Erythroblast (primary cell): Measurements from ENCODE around the gene DGKB.
"Not testable (repeated sequence)": the region's sequence is repeated elsewhere in the genome, so short reads cannot be mapped to it uniquely, and the experiment has no call there.

Experiments
- DNase-seq, 2 experiments: peaks; one replicate each; lab custom pipeline; 2025; lab: John Stamatoyannopoulos, UW
- GATA1 ChIP-seq: IDR thresholded peaks from 2 replicates; pipeline ENCODE4 v1.6.1; 2011; ENCODE audit warnings: low read depth, mild to moderate bottlenecking, control low read depth, low read length, moderate library complexity
- POLR2A ChIP-seq: IDR thresholded peaks from 2 replicates; pipeline ENCODE4 v1.6.1; 2011; ENCODE audit warnings: mild to moderate bottlenecking, low read length

DGKB gene

DNA sequence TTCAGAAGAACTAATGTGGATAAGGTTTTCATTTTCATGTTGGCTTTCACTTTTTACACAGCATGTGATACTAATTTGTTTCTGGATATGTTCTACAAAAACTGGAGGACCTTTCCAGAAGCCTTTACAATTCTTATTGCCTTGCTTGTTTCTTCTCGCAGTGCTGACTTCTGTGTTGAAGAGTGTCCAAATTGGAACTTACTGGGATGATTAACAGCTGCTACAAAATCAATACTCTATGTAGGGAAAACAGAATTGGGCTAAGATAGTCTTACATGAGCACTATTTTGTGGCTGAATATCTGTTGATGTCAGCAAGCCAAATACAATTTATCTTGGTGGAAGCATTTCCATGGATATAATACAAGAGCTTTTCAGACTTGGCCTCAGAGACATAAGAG is 351.2 kb downstream of the DGKB start:
- DNase-seq, result no peak
- TF ChIP-seq POLR2A (no peak), GATA1 (no peak)

- TF ChIP-seq GATA1 (no peak), POLR2A (no peak)
- DNase-seq, result no peak
Observed at GRCh38 chr7:14542624-14543023, 359.9 kb downstream of the DGKB start.

DNA sequence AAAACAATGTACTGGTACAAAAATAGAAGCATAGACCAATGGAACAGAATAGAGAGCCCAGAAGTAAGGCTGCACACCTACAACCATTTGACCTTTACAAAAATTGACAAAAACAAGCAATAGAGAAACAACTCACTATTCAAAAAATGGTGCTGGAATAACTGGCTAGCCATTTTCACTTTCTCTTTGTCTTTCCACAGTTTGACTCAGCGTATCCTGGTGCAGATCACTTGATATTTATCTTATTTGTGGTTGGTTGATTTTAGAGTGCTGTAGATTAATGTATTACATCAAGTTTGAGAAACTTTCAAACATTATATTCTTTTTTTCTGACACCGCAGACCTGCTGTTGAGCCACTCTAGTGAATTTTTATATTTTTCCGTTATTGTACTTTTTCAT is 381.4 kb downstream of the DGKB start:
- DNase-seq, result no peak
- no peak for TF ChIP-seq GATA1
- no peak for TF ChIP-seq POLR2A

DNA sequence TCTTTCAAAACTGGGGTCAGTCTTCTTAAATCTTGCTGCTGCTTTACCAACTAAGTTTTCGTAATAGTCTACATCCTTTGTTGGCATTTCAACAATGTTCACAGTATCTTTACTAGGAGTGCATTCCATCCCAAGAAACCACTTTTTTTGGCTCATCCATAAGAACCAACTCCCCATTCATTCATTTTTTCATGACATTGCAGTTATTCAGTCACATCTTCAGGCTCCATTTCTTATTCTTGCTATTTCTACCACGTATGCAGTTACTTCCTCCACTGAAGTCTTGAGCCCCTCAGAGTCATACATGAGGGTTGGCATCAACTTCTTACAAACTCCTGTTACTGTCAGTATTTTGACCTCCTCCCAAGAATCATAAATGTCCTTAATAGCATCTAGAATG is 392.3 kb downstream of the DGKB start:
- DNase-seq, result no peak
- no peak for TF ChIP-seq GATA1
- no peak for TF ChIP-seq POLR2A

DNA sequence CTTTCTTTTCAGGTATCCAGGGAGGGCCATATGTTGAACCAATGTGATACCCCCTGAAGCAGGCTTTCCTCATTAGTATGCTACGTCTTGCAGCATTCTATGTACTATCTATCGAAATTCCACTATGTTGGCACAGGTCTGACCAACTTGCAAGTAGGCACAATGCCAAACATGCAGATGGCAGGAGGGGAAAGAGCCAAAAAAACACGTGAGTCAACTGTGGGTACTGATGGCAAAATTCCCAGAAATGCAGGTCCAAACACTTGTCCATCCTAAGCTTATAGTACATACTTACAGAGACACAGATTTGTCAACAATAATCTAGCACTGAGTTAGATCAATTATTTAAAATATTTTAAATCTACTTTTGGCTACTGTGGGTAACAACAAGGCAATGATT is 394.9 kb downstream of the DGKB start:
- no peak for DNase-seq
- no peak for TF ChIP-seq POLR2A
- TF ChIP-seq GATA1, result no peak

DNA sequence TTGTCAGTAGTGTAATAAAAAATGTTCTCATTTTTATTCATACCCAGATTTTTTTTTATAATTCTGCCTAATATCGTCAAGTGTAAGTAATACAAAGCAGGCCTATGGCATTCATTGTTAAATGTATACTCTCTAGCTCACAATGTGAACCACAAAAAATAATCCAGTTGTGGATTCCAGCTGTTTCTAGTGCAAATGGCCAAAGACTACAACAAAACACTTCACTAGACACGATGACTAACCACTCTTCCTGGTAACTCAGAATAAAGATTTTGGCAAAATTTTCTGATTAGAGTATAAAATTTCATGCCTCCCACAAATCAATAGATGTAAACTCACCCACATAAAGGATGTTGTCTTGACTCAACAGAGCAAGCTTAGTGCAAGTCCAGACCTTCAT is 396.6 kb downstream of the DGKB start:
- TF ChIP-seq GATA1 (no peak), POLR2A (no peak)
- no peak for DNase-seq

DNA sequence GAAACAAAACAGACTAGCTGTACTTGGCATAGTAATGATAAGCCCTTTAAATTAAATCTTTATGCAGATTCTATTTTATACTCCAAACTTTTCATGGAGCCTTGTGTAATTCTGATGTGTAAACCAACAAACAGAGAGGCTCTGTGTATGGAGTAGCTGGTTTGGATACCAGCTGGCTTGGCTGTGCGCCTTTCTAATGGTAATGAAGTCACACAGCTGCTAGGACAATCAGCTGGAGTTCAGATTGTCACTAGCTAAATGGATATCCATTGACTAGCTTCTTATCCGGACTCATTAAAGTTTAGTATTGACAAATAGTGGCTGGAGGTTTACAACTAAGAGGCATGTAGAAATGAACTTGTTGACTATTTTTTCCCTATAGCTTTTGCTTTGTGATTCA is 398.4 kb downstream of the DGKB start:
- no peak for DNase-seq
- no peak for TF ChIP-seq POLR2A
- TF ChIP-seq GATA1, result no peak

DNA sequence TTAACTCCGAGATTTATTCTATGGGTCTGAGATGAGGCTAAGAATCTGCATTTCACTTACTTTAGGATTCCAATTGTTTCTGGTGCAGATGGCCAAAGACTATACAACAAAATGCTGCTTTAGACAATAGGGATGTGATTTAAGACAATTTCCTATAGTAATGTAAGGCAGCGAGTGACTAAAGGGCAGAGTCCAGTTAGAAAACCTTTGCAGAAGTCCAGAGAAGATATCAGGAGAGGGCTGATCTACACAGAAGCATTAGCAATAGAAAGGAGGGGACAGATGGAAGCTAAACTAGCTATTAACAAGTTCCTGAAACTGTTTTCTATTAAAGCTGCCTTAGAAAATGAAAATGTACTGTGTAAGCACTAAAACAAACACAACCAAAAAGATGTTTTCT is 398.9 kb downstream of the DGKB start:
- DNase-seq, result no peak
- TF ChIP-seq POLR2A, result no peak
- no peak for TF ChIP-seq GATA1

DNA sequence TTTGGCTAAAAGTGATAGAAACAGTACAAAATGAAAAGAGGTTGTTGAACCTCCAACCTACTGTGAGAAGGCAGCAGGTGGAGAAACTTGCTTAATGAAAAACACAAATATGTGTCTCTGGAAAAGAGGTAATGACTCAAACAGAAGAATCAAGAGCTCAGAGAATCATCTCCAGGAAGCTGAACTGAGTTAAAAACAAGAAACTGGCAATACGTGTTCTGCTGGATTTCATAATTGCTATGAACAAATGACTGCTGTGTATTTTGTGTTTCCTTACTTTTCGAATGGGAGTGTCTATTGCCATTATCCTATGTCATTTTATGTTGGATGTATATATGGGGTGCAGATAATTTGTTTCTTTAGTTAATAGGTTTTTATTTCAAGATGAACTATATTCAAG is 401.1 kb downstream of the DGKB start:
- DNase-seq, result no peak
- TF ChIP-seq GATA1, result no peak
- no peak for TF ChIP-seq POLR2A

- TF ChIP-seq POLR2A, result no peak
- no peak for DNase-seq
Observed at GRCh38 chr7:14497390-14497789, 405.2 kb downstream of the DGKB start.

GRCh38 chr7:14495633-14496032 is 406.9 kb downstream of the DGKB start:
- no peak for DNase-seq
- TF ChIP-seq POLR2A (no peak), GATA1 (no peak)

DNA sequence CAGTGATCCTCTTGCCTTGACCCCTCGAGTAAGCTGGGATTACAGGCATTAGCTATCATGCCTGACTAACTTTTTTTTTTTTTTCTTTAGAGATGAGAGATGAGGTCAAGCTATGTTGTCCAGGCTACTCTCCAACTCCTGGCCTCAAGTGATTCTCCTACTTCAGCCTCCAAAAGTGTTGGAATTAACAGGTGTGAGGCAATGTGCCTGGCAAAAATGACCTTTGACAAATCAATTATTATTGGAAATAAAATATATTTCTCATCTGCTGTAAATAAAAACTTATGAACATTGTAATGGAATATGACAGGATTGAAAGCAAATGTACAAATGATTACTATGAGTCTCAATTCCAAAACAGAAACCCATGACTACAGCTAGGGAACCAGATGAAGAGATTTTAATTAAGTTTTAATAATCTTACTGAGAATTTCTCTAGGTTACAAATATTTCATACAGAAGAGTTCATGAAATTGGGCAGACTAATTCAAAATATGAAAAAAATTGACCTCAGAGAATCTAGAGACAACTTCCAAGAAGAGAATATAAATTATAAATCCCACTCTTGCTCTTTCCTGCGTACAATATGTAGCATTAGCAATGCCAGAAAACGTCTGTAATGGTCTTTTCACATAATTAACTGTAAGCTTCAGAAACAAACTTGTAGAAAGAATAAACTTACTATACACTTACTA is 414.7 kb downstream of the DGKB start:
- DNase-seq, result no peak
- TF ChIP-seq POLR2A, result no peak
- TF ChIP-seq GATA1, result no peak

DNA sequence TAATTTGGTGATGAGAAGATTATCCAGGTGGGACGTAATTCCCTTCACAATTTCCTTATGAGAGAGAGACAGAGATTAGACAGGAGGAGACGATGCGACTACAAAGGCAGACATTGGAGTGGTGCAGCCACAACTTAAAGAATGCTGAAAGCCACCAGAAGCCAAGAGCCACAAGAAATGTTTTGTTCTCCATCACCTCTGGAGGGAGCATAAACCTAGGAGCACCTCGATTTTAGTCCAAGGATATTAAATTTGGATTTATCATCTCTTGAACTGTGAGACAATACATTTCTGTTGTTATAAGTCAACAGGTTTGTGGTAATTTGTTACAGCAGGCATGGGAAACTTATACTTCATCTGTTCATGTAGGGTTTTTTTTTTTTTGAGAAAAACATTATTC is 418.9 kb downstream of the DGKB start:
- no peak for DNase-seq

DNA sequence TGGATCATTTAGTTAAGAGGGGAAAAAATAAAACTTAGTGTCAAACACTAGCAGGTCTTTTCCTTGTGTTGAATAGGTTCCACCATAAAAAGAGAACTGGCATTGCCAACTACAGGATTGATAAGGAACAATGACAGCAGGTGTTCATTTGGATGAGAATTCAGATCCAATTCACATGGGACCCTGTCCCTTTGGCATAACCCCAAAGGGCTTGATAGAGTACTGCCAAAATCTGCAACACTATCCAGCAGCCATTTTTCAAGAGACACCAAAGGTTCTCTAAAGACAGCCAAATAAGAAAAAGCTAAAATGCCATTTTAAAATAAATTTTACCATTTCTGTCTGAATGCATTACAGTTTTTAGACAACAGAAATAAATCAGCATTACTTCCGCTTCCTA is 422.3 kb downstream of the DGKB start:
- DNase-seq, result no peak
- TF ChIP-seq GATA1 (no peak), POLR2A (no peak)

More for the DNA sequence above, 418.9 kb downstream of the DGKB start:
- TF ChIP-seq POLR2A, result no peak
- no peak for TF ChIP-seq GATA1

- no peak for DNase-seq
- TF ChIP-seq GATA1, result no peak
- no peak for TF ChIP-seq POLR2A
Observed at GRCh38 chr7:14478834-14479510, 423.6 kb downstream of the DGKB start.

DNA sequence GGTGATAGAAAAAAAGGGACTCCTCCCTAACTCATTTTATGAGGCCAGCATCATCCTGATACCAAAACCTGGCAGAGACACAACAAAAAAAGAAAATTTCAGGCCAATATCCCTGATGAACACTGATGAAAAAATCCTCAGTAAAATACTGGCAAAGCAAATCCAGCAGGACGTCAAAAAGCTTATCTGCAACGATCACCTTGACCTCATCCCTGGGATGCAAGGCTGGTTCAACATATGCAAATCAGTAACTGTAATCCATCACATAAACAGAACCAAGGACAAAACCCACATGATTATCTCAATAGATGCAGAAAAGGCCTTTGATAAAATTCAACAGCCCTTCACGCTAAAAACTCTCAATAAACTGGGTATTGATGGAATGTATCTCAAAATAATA is 440.8 kb downstream of the DGKB start:
- not testable (repeated sequence) for DNase-seq

- not testable (repeated sequence) for DNase-seq
Observed at GRCh38 chr7:14458846-14459245, 443.7 kb downstream of the DGKB start.
